CD4-positive, alpha-beta T cell (primary cell): ENCODE results near the gene UPK1A. TPM values are rescaled to one million over a fixed set of nuclear protein-coding genes. Genes with fewer than 3 reads are reported as not detected.

Source experiments
- ATAC-seq: fragments of 200-7000 bp; cut with Tn5 transposase; one replicate; pipeline ENCODE4 v1.10.0; 2022; ENCODE audit warnings: mild to moderate bottlenecking; ENCODE audit not compliant: poor library complexity
- CTCF ChIA-PET: fragments of 350-600 bp; sonication (Branson Sonifier 250); formaldehyde crosslinking; loops from one replicate; lab custom pipeline; 2021; ENCODE audit warnings: antibody characterized with exemption, inconsistent platforms; lab: Charles Lee
- POLR2A ChIA-PET: fragments of 350-600 bp; sonication (Branson Sonifier 250); formaldehyde crosslinking; loops from one replicate; lab custom pipeline; 2021; ENCODE audit warnings: antibody characterized with exemption, inconsistent platforms; lab: Charles Lee
- DNase-seq, 14 experiments: peaks; one replicate each; pipeline ENCODE4 v3.0.0-alpha.2; 2013 to 2020; ENCODE audit warnings: mixed read lengths in 2 of 14
- H3K27ac ChIP-seq, 2 donors: one replicate each; pipeline versions ENCODE4 v1.5.1 to v1.7.0; 2013; ENCODE audit warnings: low read length in 2 of 2, low read depth in 1 of 2, mild to moderate bottlenecking in 1 of 2
- H3K27me3 ChIP-seq, 2 experiments: 1 replicate in 1 of 2; 2 replicates in 1 of 2; pipeline versions ENCODE4 v1.6.1 to v1.7.0; 2013; ENCODE audit warnings: low read length in 2 of 2, control low read depth in 1 of 2, mild to moderate bottlenecking in 1 of 2, moderate library complexity in 1 of 2; ENCODE audit not compliant: insufficient read depth in 2 of 2, control insufficient read depth in 1 of 2
- H3K36me3 ChIP-seq: one replicate; pipeline ENCODE4 v1.6.1; 2013; ENCODE audit warnings: low read length, control low read depth; ENCODE audit not compliant: insufficient read depth
- H3K4me1 ChIP-seq: one replicate; pipeline ENCODE4 v1.6.1; 2013; ENCODE audit warnings: low read length, control low read depth; ENCODE audit not compliant: insufficient read depth
- H3K4me3 ChIP-seq: one replicate; pipeline ENCODE4 v1.5.1; 2013; ENCODE audit warnings: mild to moderate bottlenecking, low read length, moderate library complexity
- H3K9me3 ChIP-seq, 2 experiments: 1 replicate in 1 of 2; 2 replicates in 1 of 2; pipeline versions ENCODE4 v1.6.1 to v1.7.0; 2013; ENCODE audit warnings: low read length in 2 of 2, mild to moderate bottlenecking in 2 of 2, control low read depth in 1 of 2, moderate library complexity in 1 of 2; ENCODE audit not compliant: control insufficient read depth in 1 of 2, insufficient read depth in 1 of 2
- H3K27ac Mint-ChIP-seq: one replicate; pipeline ENCODE4 v1.8.0; 2020; ENCODE audit warnings: mixed read lengths
- H3K27me3 Mint-ChIP-seq: one replicate; pipeline ENCODE4 v1.8.0; 2021; ENCODE audit warnings: mixed read lengths
- H3K36me3 Mint-ChIP-seq: one replicate; pipeline ENCODE4 v1.8.0; 2021; ENCODE audit warnings: low read depth, mixed read lengths
- H3K4me1 Mint-ChIP-seq: one replicate; pipeline ENCODE4 v1.8.0; 2021; ENCODE audit warnings: low read depth, mixed read lengths
- H3K4me3 Mint-ChIP-seq: one replicate; pipeline ENCODE4 v1.8.0; 2020; ENCODE audit warnings: mild to moderate bottlenecking, mixed read lengths
- H3K9me3 Mint-ChIP-seq: one replicate; pipeline ENCODE4 v1.8.0; 2020; ENCODE audit warnings: mixed read lengths
- CTCF ChIP-seq: fragments of 200-600 bp; IDR thresholded peaks from one replicate; pipeline ENCODE4 v1.8.0; 2022; ENCODE audit warnings: antibody characterized with exemption, mild to moderate bottlenecking
- intact Hi-C, 2 experiments: fragments of 100-400 bp; cut with DNase I in 1 of 2; cut with micrococcal nuclease in 1 of 2; formaldehyde crosslinking; loops; one replicate each; pipeline versions ENCODE4 v1.15.1 to v1.9.0; 2023 to 2025; cut with DNase I, micrococcal nuclease
- total RNA-seq, 174 experiments: library from RNA in 2 of 174; stranded (reverse) in 2 of 174; gene quantifications; one replicate each; pipeline ENCODE4 v1.2.3 and lab custom pipeline; 2021 to 2026

Gene UPK1A
- total RNA-seq, 2 experiments from 2014 or later = 0.36 to 0.47 TPM

GRCh38 chr19:35703343-35703742 lies 37.0 kb downstream of the UPK1A start:
- intact Hi-C loops = loop anchor here (5.0 kb wide), 2 partner anchors 44 to 56 kb away; partner anchors contain the start of genes COX6B1 (in 1 of the 2), LIN37 (in 1 of the 2), PSENEN (in 1 of the 2) and U2AF1L4 (in 1 of the 2)
- no peaks in the 10 kb centered on the region for H3K27me3 ChIP-seq
- ATAC-seq = no peak
- POLR2A ChIA-PET = interaction anchor here (0.8 to 3.3 kb wide), 8 partner anchors 10 to 431 kb away, joined by 3 to 63 read pairs (median 12); partner anchors contain the start of genes COX6B1, KMT2B, LIN37 and PSENEN
- Mint-ChIP-seq H3K27me3 (no peaks in the 10 kb centered on the region), H3K9me3 (no peaks in the 10 kb centered on the region), H3K27ac (no peak overlapping the region), H3K4me1 (peaks cover 7% of the 10 kb centered on the region), H3K4me3 (no peak overlapping the region), H3K36me3 (no peaks in the 10 kb centered on the region)
- H3K4me3 ChIP-seq = no peak overlapping the region
- H3K4me1 ChIP-seq = peaks cover 19% of the 10 kb centered on the region
- no peak for TF ChIP-seq CTCF
- no peak overlapping the region for H3K27ac ChIP-seq
- no peak for DNase-seq
- CTCF ChIA-PET = interaction anchor here (0.7 kb wide), 1 partner anchor 9 kb away, joined by 3 read pairs; no protein-coding TSS in a partner anchor
- no peaks in the 10 kb centered on the region for H3K36me3 ChIP-seq
- H3K9me3 ChIP-seq = no peaks in the 10 kb centered on the region

GRCh38 chr19:35704218-35704617 lies 37.9 kb downstream of the UPK1A start, which contains the start of gene ZBTB32:
Gene ZBTB32, plus strand, starts transcription at chr19:35704558. Its CDS starts 10,069 bp downstream, at chr19:35714627.
- no peak for TF ChIP-seq CTCF
- no peak within 1 kb of the TSS for H3K27ac ChIP-seq
- ATAC-seq (no peak), DNase-seq (no peak)
- peaks cover 19% of the 10 kb centered on the region for H3K4me1 ChIP-seq
- no peaks in the 10 kb centered on the region for H3K27me3 ChIP-seq
- H3K4me1 Mint-ChIP-seq = peaks cover 7% of the 10 kb centered on the region
- H3K9me3 Mint-ChIP-seq = no peaks in the 10 kb centered on the region
- H3K4me3 Mint-ChIP-seq = no peak within 1 kb of the TSS
- intact Hi-C loops = loop anchor here (5.0 kb wide), 2 partner anchors 43 to 57 kb away; partner anchors contain the start of genes COX6B1 (in 1 of the 2), LIN37 (in 1 of the 2), PSENEN (in 1 of the 2) and U2AF1L4 (in 1 of the 2)
- ChIA-PET POLR2A (interaction anchor here (2.5 kb wide), 1 partner anchor 60 kb away, joined by 8 read pairs; no protein-coding TSS in a partner anchor), CTCF (no interaction called here)
- H3K36me3 Mint-ChIP-seq = no peaks in the 10 kb centered on the region
- H3K27ac Mint-ChIP-seq = no peak within 1 kb of the TSS
- no peak within 1 kb of the TSS for H3K4me3 ChIP-seq
- no peaks in the 10 kb centered on the region for H3K36me3 ChIP-seq
- H3K9me3 ChIP-seq = no peaks in the 10 kb centered on the region
- H3K27me3 Mint-ChIP-seq = no peaks in the 10 kb centered on the region

GRCh38 chr19:35708391-35708790 lies 42.1 kb downstream of the UPK1A start:
- Mint-ChIP-seq H3K27me3 (no peaks in the 10 kb centered on the region), H3K4me1 (peaks cover 26% of the 10 kb centered on the region), H3K4me3 (no peak overlapping the region), H3K36me3 (no peaks in the 10 kb centered on the region), H3K27ac (no peak overlapping the region), H3K9me3 (no peaks in the 10 kb centered on the region)
- no peaks in the 10 kb centered on the region for H3K36me3 ChIP-seq
- H3K4me1 ChIP-seq = peaks cover 34% of the 10 kb centered on the region
- POLR2A ChIA-PET = no interaction called here
- intact Hi-C loops = no loop called here
- H3K9me3 ChIP-seq = no peaks in the 10 kb centered on the region
- H3K27ac ChIP-seq = no peak overlapping the region
- H3K4me3 ChIP-seq = no peak overlapping the region
- no peak for ATAC-seq
- no peaks in the 10 kb centered on the region for H3K27me3 ChIP-seq
- TF ChIP-seq CTCF = no peak
- CTCF ChIA-PET = no interaction called here
- no peak for DNase-seq
